HepG2 (cell line): ENCODE data around the gene DEDD2. TPM values are rescaled to one million over a fixed set of nuclear protein-coding genes. Genes with fewer than 3 reads are reported as not detected.

Experiments used
- ASH2L ChIP-seq: fragments of 300-600, 200-600 bp; sonication (generic); IDR thresholded peaks from 2 replicates; pipeline ENCODE4 v1.7.0; 2017; ENCODE audit warnings: low read depth, mild to moderate bottlenecking, moderate library complexity, mixed read lengths, low read length; ENCODE audit not compliant: insufficient read length
- CHD2 ChIP-seq: IDR thresholded peaks from 2 replicates; pipeline ENCODE4 v1.6.1; 2011; ENCODE audit warnings: low read depth, low read length, improper control_type of control experiment
- ELF3 ChIP-seq: IDR thresholded peaks from 2 replicates; pipeline ENCODE4 v1.6.1; 2016; ENCODE audit warnings: missing genetic modification reagents, missing compliant biosample characterization
- HNRNPL ChIP-seq: fragments of 200-400 bp; formaldehyde crosslinking; IDR thresholded peaks from 2 replicates; pipeline ENCODE4 v1.6.1; 2017; ENCODE audit warnings: mild to moderate bottlenecking, low read depth, low read length
- HNRNPLL ChIP-seq: fragments of 200-400 bp; formaldehyde crosslinking; IDR thresholded peaks from 2 replicates; pipeline ENCODE4 v1.6.1; 2017; ENCODE audit warnings: mild to moderate bottlenecking, low read depth, low read length; ENCODE audit not compliant: poor library complexity, severe bottlenecking
- IRF2 ChIP-seq: IDR thresholded peaks from 2 replicates; pipeline ENCODE4 v1.6.1; 2018; ENCODE audit warnings: missing genetic modification reagents, missing compliant biosample characterization
- LCORL ChIP-seq, 2 experiments: fragments of 450-650 bp in 1 of 2; sonication (generic) in 1 of 2; formaldehyde crosslinking in 1 of 2; IDR thresholded peaks; 2 replicates each; pipeline versions ENCODE4 v1.5.0 to v1.6.1; 2017 to 2020; ENCODE audit warnings: antibody characterized with exemption in 1 of 2, missing genetic modification reagents in 1 of 2
- RBM22 ChIP-seq: fragments of 200-400 bp; formaldehyde crosslinking; optimal IDR thresholded peaks from 2 replicates; pipeline ENCODE3; 2017; ENCODE audit warnings: mild to moderate bottlenecking, low read length, moderate library complexity
- SALL2 ChIP-seq: sonication (generic); formaldehyde crosslinking; IDR thresholded peaks from 2 replicates; pipeline ENCODE4 v1.8.1; 2023; ENCODE audit warnings: mild to moderate bottlenecking, missing genetic modification reagents, inconsistent platforms
- SP4 ChIP-seq: sonication (generic); formaldehyde crosslinking; IDR thresholded peaks from 2 replicates; pipeline ENCODE4 v1.8.1; 2023; ENCODE audit warnings: mild to moderate bottlenecking, missing genetic modification reagents
- TCF7 ChIP-seq: sonication (generic); IDR thresholded peaks from 2 replicates; pipeline ENCODE4 v1.6.1; 2016; ENCODE audit warnings: antibody characterized with exemption, low read depth
- ZBTB7A ChIP-seq: sonication (generic); formaldehyde crosslinking; IDR thresholded peaks from 2 replicates; pipeline ENCODE4 v1.8.0; 2022; ENCODE audit warnings: mild to moderate bottlenecking, missing genetic modification reagents
- ZNF121 ChIP-seq: sonication (generic); formaldehyde crosslinking; IDR thresholded peaks from 2 replicates; pipeline ENCODE4 v1.5.0; 2020; ENCODE audit warnings: mild to moderate bottlenecking, missing genetic modification reagents
- ZNF841 ChIP-seq: sonication (generic); formaldehyde crosslinking; IDR thresholded peaks from 2 replicates; pipeline ENCODE4 v1.8.1; 2023; ENCODE audit warnings: missing genetic modification reagents, borderline replicate concordance
- polyA plus RNA-seq, 8 experiments: library from polyadenylated mRNA; depleted of rRNA in 3 of 8; stranded (reverse) in 7 of 8; unstranded in 1 of 8; fragments of >200 nt; fragmentation: Illumina TruSeq in 4 of 8; extraction: Trizol in 4 of 8; gene quantifications; 2 replicates each; pipeline versions ENCODE4 v1.2.1 to v1.2.3, GENCODE V29; 2011 to 2016; ENCODE audit warnings: low read depth in 4 of 8, missing spikeins in 1 of 8, mixed read lengths in 1 of 8; ENCODE audit not compliant: insufficient read depth in 1 of 8
- total RNA-seq, 5 experiments: library from RNA; depleted of rRNA; stranded (reverse); fragments of >200 nt; fragmentation: Illumina TruSeq; extraction: Trizol; gene quantifications; 2 replicates each; pipeline ENCODE4 v1.2.3, GENCODE V29; 2016; ENCODE audit warnings: low read depth in 1 of 5
- TF ChIP-seq, protein P1 (sequence below): sonication (generic); formaldehyde crosslinking; IDR thresholded peaks from 2 replicates; pipeline ENCODE4 v1.4.0; 2020; ENCODE audit warnings: missing genetic modification reagents, borderline replicate concordance
- TF ChIP-seq, protein P2 (sequence below): sonication (generic); formaldehyde crosslinking; IDR thresholded peaks from 2 replicates; pipeline ENCODE4 v1.9.0; 2021; ENCODE audit warnings: missing genetic modification reagents, borderline replicate concordance
- TF ChIP-seq, protein P3 (sequence below): IDR thresholded peaks from 2 replicates; pipeline ENCODE4 v1.6.1; 2016; ENCODE audit warnings: missing biosample characterization, missing genetic modification reagents, low read depth
- TF ChIP-seq, protein P4 (sequence below): fragments of 450-650 bp; IDR thresholded peaks from 2 replicates; pipeline ENCODE4 v1.6.1; 2016

DEDD2 gene
- total and polyA plus RNA-seq, 2 of the 13 experiments (the other 11 are each of a cell fraction or from before 2014, with no cell fraction given) = 19.2 to 24.7 TPM

DNA sequence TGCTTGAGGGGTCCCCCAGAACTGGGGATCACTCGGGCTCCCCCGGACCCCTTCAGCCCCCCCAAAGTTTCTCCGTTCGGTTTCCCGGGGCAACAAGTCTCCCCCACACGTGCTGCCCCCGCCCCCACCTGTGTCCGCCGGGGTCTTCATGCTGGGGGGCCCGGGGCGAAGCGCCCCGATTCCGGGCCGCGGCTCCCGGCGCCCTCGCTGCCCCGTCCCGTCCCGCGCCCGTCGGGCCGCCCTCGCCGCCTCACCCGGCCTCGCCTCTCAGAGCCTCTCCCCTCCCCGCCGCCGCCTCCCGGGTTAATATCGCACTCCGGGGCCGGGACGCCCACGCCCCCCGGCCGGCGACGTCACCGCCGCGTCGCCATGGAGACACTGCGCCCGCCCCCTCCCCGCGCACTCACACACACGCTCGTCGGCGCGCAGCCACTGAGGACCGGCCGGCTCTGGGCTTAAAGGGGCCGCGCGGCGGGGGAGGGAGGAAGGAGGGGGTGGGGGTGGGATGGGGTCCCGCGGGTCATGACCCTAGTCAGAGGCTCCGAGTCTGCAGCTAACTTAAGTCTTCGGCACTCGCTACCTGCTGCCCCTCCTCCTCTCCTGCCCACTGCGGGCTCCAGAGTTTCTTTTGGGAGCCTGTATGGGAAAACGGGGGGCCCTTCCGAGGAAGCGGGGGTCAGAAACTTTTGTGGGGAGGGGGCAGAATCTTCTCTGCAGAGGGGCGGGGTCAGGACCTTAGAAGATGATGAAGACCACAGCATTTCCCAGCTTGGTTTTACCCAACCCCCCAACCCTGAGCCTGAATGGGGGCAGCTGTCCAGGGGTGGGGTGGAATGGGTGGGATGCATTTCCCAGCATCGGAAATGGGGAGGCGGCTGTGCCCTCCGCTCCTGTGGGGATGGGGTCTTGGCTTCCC, 37.6 kb upstream of the DEDD2 start, which contains the start of gene ERF (continued):
- TF ChIP-seq CHD2 = no peak
- TF ChIP-seq ASH2L = peak; percentile 30
- peak; percentile 33 for TF ChIP-seq RBM22
- peak; percentile 53; the same call in 1 of the 2 replicates for TF ChIP-seq ELF3 (CRISPR knock-in tag)
- TF ChIP-seq TCF7 = no peak
- TF ChIP-seq ZNF121 (CRISPR knock-in tag) = peak; percentile 74
- peak; percentile 61; the same call in 1 of the 2 replicates for TF ChIP-seq SP4 (CRISPR knock-in tag)
- TF ChIP-seq HNRNPL = 0 out of 2 replicates have a peak, but pooled peaks have one; percentile 27
- TF ChIP-seq, protein P1, sequence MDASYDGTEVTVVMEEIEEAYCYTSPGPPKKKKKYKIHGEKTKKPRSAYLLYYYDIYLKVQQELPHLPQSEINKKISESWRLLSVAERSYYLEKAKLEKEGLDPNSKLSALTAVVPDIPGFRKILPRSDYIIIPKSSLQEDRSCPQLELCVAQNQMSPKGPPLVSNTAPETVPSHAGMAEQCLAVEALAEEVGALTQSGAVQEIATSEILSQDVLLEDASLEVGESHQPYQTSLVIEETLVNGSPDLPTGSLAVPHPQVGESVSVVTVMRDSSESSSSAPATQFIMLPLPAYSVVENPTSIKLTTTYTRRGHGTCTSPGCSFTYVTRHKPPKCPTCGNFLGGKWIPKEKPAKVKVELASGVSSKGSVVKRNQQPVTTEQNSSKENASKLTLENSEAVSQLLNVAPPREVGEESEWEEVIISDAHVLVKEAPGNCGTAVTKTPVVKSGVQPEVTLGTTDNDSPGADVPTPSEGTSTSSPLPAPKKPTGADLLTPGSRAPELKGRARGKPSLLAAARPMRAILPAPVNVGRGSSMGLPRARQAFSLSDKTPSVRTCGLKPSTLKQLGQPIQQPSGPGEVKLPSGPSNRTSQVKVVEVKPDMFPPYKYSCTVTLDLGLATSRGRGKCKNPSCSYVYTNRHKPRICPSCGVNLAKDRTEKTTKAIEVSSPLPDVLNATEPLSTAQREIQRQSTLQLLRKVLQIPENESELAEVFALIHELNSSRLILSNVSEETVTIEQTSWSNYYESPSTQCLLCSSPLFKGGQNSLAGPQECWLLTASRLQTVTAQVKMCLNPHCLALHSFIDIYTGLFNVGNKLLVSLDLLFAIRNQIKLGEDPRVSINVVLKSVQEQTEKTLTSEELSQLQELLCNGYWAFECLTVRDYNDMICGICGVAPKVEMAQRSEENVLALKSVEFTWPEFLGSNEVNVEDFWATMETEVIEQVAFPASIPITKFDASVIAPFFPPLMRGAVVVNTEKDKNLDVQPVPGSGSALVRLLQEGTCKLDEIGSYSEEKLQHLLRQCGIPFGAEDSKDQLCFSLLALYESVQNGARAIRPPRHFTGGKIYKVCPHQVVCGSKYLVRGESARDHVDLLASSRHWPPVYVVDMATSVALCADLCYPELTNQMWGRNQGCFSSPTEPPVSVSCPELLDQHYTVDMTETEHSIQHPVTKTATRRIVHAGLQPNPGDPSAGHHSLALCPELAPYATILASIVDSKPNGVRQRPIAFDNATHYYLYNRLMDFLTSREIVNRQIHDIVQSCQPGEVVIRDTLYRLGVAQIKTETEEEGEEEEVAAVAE (CRISPR knock-in tag) = no peak
- 0 out of 2 replicates have a peak, but pooled peaks have one; percentile 30 for TF ChIP-seq SALL2 (CRISPR knock-in tag)
- TF ChIP-seq, protein P2, sequence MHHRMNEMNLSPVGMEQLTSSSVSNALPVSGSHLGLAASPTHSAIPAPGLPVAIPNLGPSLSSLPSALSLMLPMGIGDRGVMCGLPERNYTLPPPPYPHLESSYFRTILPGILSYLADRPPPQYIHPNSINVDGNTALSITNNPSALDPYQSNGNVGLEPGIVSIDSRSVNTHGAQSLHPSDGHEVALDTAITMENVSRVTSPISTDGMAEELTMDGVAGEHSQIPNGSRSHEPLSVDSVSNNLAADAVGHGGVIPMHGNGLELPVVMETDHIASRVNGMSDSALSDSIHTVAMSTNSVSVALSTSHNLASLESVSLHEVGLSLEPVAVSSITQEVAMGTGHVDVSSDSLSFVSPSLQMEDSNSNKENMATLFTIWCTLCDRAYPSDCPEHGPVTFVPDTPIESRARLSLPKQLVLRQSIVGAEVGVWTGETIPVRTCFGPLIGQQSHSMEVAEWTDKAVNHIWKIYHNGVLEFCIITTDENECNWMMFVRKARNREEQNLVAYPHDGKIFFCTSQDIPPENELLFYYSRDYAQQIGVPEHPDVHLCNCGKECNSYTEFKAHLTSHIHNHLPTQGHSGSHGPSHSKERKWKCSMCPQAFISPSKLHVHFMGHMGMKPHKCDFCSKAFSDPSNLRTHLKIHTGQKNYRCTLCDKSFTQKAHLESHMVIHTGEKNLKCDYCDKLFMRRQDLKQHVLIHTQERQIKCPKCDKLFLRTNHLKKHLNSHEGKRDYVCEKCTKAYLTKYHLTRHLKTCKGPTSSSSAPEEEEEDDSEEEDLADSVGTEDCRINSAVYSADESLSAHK = no peak
- TF ChIP-seq HNRNPLL = no peak
- no peak for TF ChIP-seq ZNF841 (CRISPR knock-in tag)
- TF ChIP-seq, protein P3, sequence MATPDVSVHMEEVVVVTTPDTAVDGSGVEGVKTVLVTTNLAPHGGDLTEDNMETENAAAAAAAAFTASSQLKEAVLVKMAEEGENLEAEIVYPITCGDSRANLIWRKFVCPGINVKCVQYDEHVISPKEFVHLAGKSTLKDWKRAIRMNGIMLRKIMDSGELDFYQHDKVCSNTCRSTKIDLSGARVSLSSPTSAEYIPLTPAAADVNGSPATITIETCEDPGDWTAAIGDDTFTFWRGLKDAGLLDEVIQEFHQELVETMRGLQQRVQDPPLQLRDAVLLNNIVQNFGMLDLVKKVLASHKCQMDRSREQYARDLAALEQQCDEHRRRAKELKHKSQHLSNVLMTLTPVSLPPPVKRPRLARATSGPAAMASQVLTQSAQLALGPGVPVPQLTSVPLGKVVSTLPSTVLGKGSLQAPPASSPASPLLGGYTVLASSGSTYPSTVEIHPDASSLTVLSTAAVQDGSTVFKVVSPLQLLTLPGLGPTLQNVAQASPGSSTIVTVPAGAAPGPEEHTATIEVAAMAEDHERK (CRISPR knock-in tag) = no peak
- no peak for TF ChIP-seq LCORL (IDR thresholded peaks at IDR 0.05)
- TF ChIP-seq LCORL (CRISPR knock-in tag; IDR thresholded peaks at IDR 0.05) = no peak
- TF ChIP-seq, protein P4, sequence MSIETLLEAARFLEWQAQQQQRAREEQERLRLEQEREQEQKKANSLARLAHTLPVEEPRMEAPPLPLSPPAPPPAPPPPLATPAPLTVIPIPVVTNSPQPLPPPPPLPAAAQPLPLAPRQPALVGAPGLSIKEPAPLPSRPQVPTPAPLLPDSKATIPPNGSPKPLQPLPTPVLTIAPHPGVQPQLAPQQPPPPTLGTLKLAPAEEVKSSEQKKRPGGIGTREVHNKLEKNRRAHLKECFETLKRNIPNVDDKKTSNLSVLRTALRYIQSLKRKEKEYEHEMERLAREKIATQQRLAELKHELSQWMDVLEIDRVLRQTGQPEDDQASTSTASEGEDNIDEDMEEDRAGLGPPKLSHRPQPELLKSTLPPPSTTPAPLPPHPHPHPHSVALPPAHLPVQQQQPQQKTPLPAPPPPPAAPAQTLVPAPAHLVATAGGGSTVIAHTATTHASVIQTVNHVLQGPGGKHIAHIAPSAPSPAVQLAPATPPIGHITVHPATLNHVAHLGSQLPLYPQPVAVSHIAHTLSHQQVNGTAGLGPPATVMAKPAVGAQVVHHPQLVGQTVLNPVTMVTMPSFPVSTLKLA = 0 out of 2 replicates have a peak, but pooled peaks have one; percentile 3
- TF ChIP-seq ZBTB7A (CRISPR knock-in tag) = peak; percentile 46; the same call in 1 of the 2 replicates
- TF ChIP-seq IRF2 = no peak; the same call in 1 of the 2 replicates
